Sigmoid colon (tissue), 7 donors: ENCODE data around the gene JAG2. TPM values are rescaled to one million over a fixed set of nuclear protein-coding genes. Genes with fewer than 3 reads are reported as not detected.

Experiments used
- DNase-seq: peaks from one replicate; pipeline ENCODE4 v3.0.0-alpha.2; 2019
- H3K27ac ChIP-seq, 4 donors: fragments of 200-600 bp; sonication (generic); one replicate each; pipeline ENCODE4 v1.5.1; 2016 to 2019; ENCODE audit warnings: mild to moderate bottlenecking in 1 of 4
- H3K27me3 ChIP-seq, 3 donors: fragments of 200-600 bp; sonication (generic); one replicate each; pipeline ENCODE4 v1.5.1; 2019; ENCODE audit warnings: mild to moderate bottlenecking in 1 of 3
- H3K36me3 ChIP-seq, 4 donors: fragments of 200-600 bp; sonication (generic); one replicate each; pipeline ENCODE4 v1.5.1; 2016 to 2019
- H3K4me1 ChIP-seq, 4 donors: fragments of 200-600 bp; sonication (generic); one replicate each; pipeline ENCODE4 v1.5.1; 2017 to 2019
- H3K4me3 ChIP-seq, 4 donors: fragments of 200-600 bp; sonication (generic); one replicate each; pipeline ENCODE4 v1.5.1; 2017 to 2019; ENCODE audit warnings: mild to moderate bottlenecking in 2 of 4, moderate library complexity in 1 of 4
- H3K9me3 ChIP-seq, 4 donors: fragments of 200-600 bp in 3 of 4; sonication (generic) in 3 of 4; one replicate each; pipeline versions ENCODE4 v1.5.1 to v1.6.1; 2013 to 2019
- CTCF ChIP-seq, 4 experiments: fragments of 450-650 bp in 3 of 4; fragments of 200-600 bp in 1 of 4; IDR thresholded peaks; one replicate each; pipeline ENCODE4 v1.5.1; 2016 to 2019; ENCODE audit warnings: antibody characterized with exemption in 4 of 4, mild to moderate bottlenecking in 3 of 4, moderate library complexity in 2 of 4
- EP300 ChIP-seq, 4 donors: sonication (generic); formaldehyde crosslinking; IDR thresholded peaks; one replicate each; pipeline ENCODE4 v1.6.1; 2017; ENCODE audit warnings: antibody characterized with exemption in 4 of 4
- POLR2A ChIP-seq, 2 donors: fragments of 450-650 bp; IDR thresholded peaks; one replicate each; pipeline ENCODE4 v1.6.1; 2016; ENCODE audit warnings: antibody characterized with exemption in 2 of 2, mild to moderate bottlenecking in 2 of 2, moderate library complexity in 2 of 2
- POLR2AphosphoS5 ChIP-seq, 4 donors: sonication (generic); formaldehyde crosslinking; IDR thresholded peaks; one replicate each; pipeline ENCODE4 v1.6.1; 2017; ENCODE audit warnings: antibody characterized with exemption in 4 of 4
- WGBS, 2 donors: extraction: QIAGEN DNeasy Blood & Tissue Kit; methylation state at CpG; one replicate each; pipeline ENCODE4 v1.1.7; 2013; 5-methylcytosine and 5-hydroxymethylcytosine counted together
- intact Hi-C: fragments of 100-400 bp; cut with DNase I; formaldehyde crosslinking; loops from one replicate; pipeline ENCODE4 v1.15.1; 2023
- polyA plus RNA-seq, 3 donors: library from polyadenylated mRNA; stranded (reverse); fragments of 200-250 nt; gene quantifications; one replicate each; pipeline ENCODE4 v1.2.3, GENCODE V29; 2013
- total RNA-seq, 4 donors: library from RNA; depleted of rRNA; stranded (reverse); fragments of >200 nt; gene quantifications; one replicate each; pipeline ENCODE4 v1.1.0, GENCODE V29; 2016
- donor health status: healthy with polysubstance abuse.
- donor health status: Bipolar disorder and iron deficiency.
- donor health status: healthy.

Gene JAG2
- total and polyA plus RNA-seq, 7 donors: 0.60 to 12.3 (median 3.2) TPM

- no peak overlapping the region for H3K27ac ChIP-seq
- intact Hi-C loops: no loop called here
- no peaks in the 10 kb centered on the region for H3K4me1 ChIP-seq
- H3K9me3 ChIP-seq: peaks cover 2 to 5% (median 4%) of the 10 kb centered on the region in 4 donors
- H3K36me3 ChIP-seq: no peaks in the 10 kb centered on the region
- WGBS, 2 donors: 15 to 67% methylated on average over 4 of the region's 4 CpGs
- H3K27me3 ChIP-seq: peaks cover 0 to 46% (median 11%) of the 10 kb centered on the region in 3 donors
- DNase-seq: no peak
- no peak for TF ChIP-seq CTCF (IDR thresholded peaks at IDR 0.05)
- TF ChIP-seq POLR2AphosphoS5 (IDR thresholded peaks at IDR 0.05): no peak
- TF ChIP-seq EP300 (IDR thresholded peaks at IDR 0.05): no peak
- no peak for TF ChIP-seq POLR2A (IDR thresholded peaks at IDR 0.05)
- H3K4me3 ChIP-seq: no peak overlapping the region
Measured at GRCh38 chr14:105187116-105187515, 18.5 kb upstream of the JAG2 start.

GRCh38 chr14:105185973-105186372, 17.4 kb upstream of the JAG2 start:
- Histone ChIP-seq H3K4me1 (peaks cover 0 to 7% (median 3%) of the 10 kb centered on the region in 4 donors), H3K9me3 (peaks cover 2 to 5% (median 4%) of the 10 kb centered on the region in 4 donors), H3K27ac (no peak overlapping the region), H3K36me3 (no peaks in the 10 kb centered on the region), H3K27me3 (peaks cover 0 to 35% (median 3%) of the 10 kb centered on the region in 3 donors), H3K4me3 (no peak overlapping the region)
- DNase-seq: no peak
- WGBS, 2 donors: 9 to 35% methylated on average over 4 of the region's 4 CpGs
- intact Hi-C loops: no loop called here
- TF ChIP-seq POLR2A (IDR thresholded peaks at IDR 0.05) (no peak), EP300 (IDR thresholded peaks at IDR 0.05) (no peak), CTCF (IDR thresholded peaks at IDR 0.05) (no peak), POLR2AphosphoS5 (IDR thresholded peaks at IDR 0.05) (no peak)

- Histone ChIP-seq H3K9me3 (peaks cover 2 to 5% (median 4%) of the 10 kb centered on the region in 4 donors), H3K36me3 (no peaks in the 10 kb centered on the region), H3K27me3 (peaks cover 0 to 30% (median 3%) of the 10 kb centered on the region in 3 donors), H3K27ac (no peak overlapping the region), H3K4me1 (peaks cover 0 to 15% (median 10%) of the 10 kb centered on the region in 4 donors), H3K4me3 (no peak overlapping the region)
- intact Hi-C loops: no loop called here
- TF ChIP-seq EP300 (IDR thresholded peaks at IDR 0.05): no peak
- no peak for TF ChIP-seq POLR2AphosphoS5 (IDR thresholded peaks at IDR 0.05)
- TF ChIP-seq POLR2A (IDR thresholded peaks at IDR 0.05): no peak
- TF ChIP-seq CTCF (IDR thresholded peaks at IDR 0.05): no peak
- DNase-seq: no peak
- 62 to 82% methylated on average over 18 of the region's 18 CpGs for WGBS, 2 donors
Measured at GRCh38 chr14:105185001-105185400, 16.4 kb upstream of the JAG2 start.

GRCh38 chr14:105184461-105184860, 15.9 kb upstream of the JAG2 start:
- Histone ChIP-seq H3K4me1 (peaks cover 0 to 15% (median 10%) of the 10 kb centered on the region in 4 donors), H3K27me3 (peaks cover 0 to 27% (median 7%) of the 10 kb centered on the region in 3 donors), H3K27ac (no peak overlapping the region), H3K4me3 (no peak overlapping the region), H3K9me3 (peaks cover 2 to 5% (median 4%) of the 10 kb centered on the region in 4 donors), H3K36me3 (no peaks in the 10 kb centered on the region)
- DNase-seq: no peak
- intact Hi-C loops: no loop called here
- 56 to 73% methylated on average over 9 of the region's 9 CpGs for WGBS, 2 donors
- TF ChIP-seq CTCF (IDR thresholded peaks at IDR 0.05) (no peak), POLR2AphosphoS5 (IDR thresholded peaks at IDR 0.05) (no peak)
